ENCODE data around the gene TTI1.
"Not testable (repeated sequence)": the region's sequence is repeated elsewhere in the genome, so short reads cannot be mapped to it uniquely, and the experiment has no call there.

TTI1 gene

DNA sequence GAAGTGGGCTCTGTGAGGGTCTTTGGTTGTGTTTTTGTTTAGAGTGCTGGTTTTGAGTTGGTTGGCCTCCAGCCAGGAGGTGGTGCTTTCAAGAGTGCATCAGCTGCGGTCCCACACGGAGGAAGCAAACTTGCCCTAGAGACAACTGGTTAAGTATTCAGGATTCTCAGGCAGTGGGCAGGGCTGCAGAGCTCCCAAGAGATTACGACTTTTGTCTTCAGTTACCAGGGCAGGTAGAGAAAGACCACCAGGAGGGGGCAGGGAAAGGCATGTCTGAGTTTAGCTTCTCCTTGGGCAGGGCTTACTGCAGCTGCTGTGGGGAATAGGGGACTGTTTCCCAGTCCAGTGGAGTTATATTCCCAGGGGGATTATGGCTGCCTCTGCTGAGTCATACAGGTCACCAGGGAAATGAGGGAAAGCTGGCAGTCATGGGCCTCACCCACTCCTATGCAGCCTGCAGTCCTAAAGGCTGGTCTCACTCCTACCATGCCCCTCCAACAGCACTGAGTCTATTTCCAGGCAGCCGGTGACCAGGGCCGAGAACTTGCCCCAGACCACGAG, 64.3 kb downstream of the TTI1 start:
- H3K4me3 ChIP-seq (ENCODE audit: low read length) = no peak overlapping the region
- no peak for TF ChIP-seq ZNF274 (IDR thresholded peaks at IDR 0.05; ENCODE audit: low read depth, low read length)

DNA sequence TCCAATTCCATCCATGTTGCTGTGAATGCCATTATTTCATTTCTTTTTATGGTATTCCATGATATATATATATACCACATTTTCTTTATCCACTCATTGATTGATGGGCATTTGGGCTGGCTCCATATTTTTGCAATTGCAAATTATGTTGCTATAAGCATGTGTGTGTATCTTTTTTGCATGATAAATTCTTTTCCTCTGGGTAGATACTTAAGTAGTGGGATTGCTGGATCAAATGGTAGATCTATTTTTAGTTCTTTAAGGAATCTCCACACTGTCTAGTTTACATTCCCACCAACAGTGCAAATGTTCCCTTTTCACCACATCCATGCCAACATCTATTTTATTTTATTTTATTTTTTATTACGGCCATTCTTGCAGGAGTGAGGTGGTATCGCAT, 69.8 kb downstream of the TTI1 start:
- H3K4me3 ChIP-seq (ENCODE audit: low read length) = not testable (repeated sequence)

DNA sequence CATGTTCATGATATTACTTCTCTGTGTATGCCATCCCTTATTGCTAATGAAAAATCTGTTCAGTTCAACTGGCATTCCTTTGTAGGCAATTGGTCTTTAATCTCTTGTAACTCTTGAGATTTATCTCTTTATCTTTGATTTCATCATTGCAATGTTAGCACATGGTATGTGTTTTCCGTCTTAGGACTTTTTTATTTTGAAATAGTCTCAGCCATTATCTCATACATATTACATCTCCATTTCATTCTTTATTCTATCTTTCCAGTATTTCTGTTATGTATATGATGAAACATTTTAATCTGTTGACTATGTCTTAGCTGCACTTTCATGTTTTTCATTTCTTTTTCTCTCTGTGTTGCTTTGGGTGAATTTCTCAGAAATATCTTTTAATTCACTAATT, 72.2 kb downstream of the TTI1 start:
- no peak for TF ChIP-seq ZNF274 (IDR thresholded peaks at IDR 0.05; ENCODE audit: low read depth, low read length)
- no peak overlapping the region for H3K4me3 ChIP-seq (ENCODE audit: low read length)

DNA sequence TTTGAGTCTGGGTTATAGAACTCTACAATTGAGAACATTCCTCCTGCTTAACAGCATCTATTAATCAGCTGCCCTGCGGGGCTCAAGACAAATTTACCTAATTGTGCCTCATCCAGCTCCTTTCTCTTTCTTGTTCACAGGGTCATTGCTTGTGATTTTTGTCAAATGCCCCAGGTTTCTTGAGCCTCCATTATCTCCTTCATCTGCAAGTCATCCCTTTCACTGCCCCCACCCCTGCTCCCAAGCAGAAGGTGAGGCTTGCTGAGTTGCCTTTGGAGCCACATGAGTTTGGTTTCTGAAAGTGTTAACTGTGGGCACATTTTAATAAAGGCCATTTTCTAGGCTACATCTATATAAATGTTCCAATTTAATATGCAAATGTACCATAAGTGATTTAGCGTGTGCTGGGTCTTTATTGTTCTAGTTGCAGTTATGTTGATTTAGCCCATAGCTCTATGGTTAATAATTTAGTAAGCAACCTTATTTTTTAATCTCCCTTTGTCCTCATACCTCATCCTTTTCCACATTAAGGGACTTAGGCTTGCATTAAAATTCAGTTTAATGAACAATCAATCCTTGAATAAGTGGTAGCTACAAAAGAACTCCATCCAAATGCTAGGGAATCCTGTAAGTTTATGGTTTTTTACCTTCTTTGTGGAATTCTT, 74.3 kb downstream of the TTI1 start:
- TF ChIP-seq ZNF274 (IDR thresholded peaks at IDR 0.05; ENCODE audit: low read depth, low read length) = no peak
- no peak overlapping the region for H3K4me3 ChIP-seq (ENCODE audit: low read length)

DNA sequence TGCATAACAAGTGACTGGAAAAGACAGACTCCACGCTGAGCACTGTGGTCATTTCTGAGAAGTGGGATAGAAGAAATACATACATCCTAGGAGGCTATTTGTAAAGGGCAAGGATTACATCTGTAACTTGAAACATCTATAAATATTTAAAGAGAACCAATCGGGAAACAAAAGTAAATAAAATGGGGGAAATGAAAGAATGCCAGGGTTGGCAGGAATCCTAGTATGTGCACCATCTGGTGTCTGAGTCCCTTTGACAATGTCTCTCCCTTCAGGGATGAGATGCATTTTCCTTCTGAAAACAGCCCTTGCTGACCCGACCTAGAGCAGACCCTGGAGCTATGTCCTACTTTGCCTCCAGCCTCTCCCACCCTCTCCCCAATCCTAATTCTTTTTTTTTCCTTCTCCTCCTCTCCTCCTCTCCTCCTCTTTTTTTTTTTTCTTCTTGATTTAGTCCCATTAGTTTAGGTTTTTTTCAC, 77.1 kb downstream of the TTI1 start:
- TF ChIP-seq ZNF274 (IDR thresholded peaks at IDR 0.05; ENCODE audit: low read depth, low read length) = no peak
- H3K4me3 ChIP-seq (ENCODE audit: low read length) = no peak overlapping the region

DNA sequence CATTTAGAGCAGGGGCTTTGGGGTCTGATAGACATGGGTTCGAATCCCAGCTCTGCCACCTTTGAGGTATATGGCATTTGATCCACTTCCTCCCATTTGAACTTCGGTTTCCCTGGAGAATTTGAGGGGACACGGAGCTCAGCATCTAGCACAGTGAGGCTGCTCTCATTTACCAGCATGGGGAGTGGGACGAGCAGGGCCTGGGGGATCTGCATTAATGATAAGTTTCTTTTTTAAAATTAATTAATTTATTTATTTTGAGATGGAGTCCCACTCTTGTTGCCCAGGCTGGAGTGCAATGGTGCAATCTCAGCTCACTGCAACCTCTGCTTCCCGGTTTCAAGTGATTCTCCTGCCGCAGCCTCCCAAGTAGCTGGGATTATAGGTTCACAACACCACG, 77.7 kb downstream of the TTI1 start:
- no peak overlapping the region for H3K4me3 ChIP-seq (ENCODE audit: low read length)
- TF ChIP-seq ZNF274 (IDR thresholded peaks at IDR 0.05; ENCODE audit: low read depth, low read length) = no peak

GRCh38 chr20:37954626-37955025, 78.6 kb downstream of the TTI1 start:
- H3K4me3 ChIP-seq (ENCODE audit: low read length) = no peak overlapping the region
- TF ChIP-seq ZNF274 (IDR thresholded peaks at IDR 0.05; ENCODE audit: low read depth, low read length) = no peak

GRCh38 chr20:37954190-37954589, 79.1 kb downstream of the TTI1 start:
- H3K4me3 ChIP-seq (ENCODE audit: low read length) = no peak overlapping the region
- TF ChIP-seq ZNF274 (IDR thresholded peaks at IDR 0.05; ENCODE audit: low read depth, low read length) = no peak

GRCh38 chr20:37948956-37949355, 84.3 kb downstream of the TTI1 start:
- TF ChIP-seq ZNF274 (IDR thresholded peaks at IDR 0.05; ENCODE audit: low read depth, low read length) = no peak
- no peak overlapping the region for H3K4me3 ChIP-seq (ENCODE audit: low read length)

- no peak overlapping the region for H3K4me3 ChIP-seq (ENCODE audit: low read length)
- TF ChIP-seq ZNF274 (IDR thresholded peaks at IDR 0.05; ENCODE audit: low read depth, low read length) = no peak
Measured at GRCh38 chr20:37947943-37948342, 85.3 kb downstream of the TTI1 start.

GRCh38 chr20:37946946-37947345, 86.3 kb downstream of the TTI1 start:
- TF ChIP-seq ZNF274 (IDR thresholded peaks at IDR 0.05; ENCODE audit: low read depth, low read length) = no peak
- H3K4me3 ChIP-seq (ENCODE audit: low read length) = no peak overlapping the region

DNA sequence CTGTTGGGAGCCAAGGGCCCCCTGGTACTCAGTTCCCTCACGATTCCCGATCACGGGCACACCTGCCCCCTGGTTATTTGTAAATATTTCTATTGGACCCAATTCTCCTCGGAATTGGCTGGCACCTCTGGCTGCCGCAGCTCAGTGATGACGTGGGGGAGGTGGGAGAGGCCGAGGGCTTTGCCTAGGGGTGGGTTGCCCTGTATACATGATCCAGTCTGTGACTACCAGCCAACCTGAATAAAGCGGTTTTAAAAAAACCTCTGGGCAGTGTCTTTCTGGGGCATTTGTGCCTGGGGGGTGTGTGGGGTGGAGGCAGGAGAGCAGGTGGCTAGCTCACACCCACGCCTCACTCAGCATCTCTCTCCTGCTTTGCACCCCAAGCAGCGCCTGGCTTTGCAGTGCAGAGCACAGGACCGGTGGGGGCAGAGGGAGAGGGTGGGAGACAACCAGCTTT, 88.1 kb downstream of the TTI1 start:
- no peak for TF ChIP-seq ZNF274 (IDR thresholded peaks at IDR 0.05; ENCODE audit: low read depth, low read length)
- H3K4me3 ChIP-seq (ENCODE audit: low read length) = no peak overlapping the region

- TF ChIP-seq ZNF274 (IDR thresholded peaks at IDR 0.05; ENCODE audit: low read depth, low read length) = no peak
- no peak overlapping the region for H3K4me3 ChIP-seq (ENCODE audit: low read length)
Measured at GRCh38 chr20:37944456-37944981, 88.7 kb downstream of the TTI1 start.

DNA sequence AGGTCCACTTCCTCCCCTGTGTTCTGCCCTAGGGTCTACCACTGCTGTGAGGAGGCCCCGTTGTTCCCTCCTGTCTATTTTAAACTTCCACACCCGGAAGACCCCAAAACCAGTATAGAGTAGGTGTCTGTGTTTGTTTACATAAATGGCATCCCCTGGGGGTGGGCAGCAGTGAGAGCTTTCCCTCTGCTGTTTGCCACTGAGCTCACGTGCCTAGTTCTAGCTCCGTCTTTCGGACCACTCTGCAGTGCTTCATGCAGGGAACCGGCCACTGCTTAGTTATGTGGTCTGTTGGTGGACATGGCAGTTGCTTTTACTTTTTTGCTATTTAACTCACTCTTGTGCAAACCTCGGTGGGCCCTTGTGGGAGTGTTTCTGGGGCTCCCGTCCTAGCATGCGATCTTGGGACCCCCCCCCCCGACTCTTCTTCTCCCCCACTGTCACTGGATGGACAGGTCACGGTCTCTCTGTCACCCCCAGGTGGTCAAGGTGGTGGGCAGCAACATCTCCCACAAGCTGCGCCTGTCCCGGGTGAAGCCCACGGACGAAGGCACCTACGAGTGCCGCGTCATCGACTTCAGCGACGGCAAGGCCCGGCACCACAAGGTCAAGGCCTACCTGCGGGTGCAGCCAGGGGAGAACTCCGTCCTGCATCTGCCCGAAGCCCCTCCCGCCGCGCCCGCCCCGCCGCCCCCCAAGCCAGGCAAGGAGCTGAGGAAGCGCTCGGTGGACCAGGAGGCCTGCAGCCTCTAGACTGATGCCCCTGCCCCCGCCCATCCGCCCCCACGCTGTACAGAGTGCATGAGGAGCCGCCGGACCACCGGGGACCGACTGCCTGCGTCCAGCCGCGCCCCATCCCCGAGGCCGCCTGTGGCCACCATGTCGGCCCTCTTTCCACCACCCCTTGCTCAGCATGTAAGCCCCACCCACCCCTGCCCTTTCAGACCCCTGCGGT, 89.5 kb downstream of the TTI1 start:
- TF ChIP-seq ZNF274 (IDR thresholded peaks at IDR 0.05; ENCODE audit: low read depth, low read length) = no peak
- no peak overlapping the region for H3K4me3 ChIP-seq (ENCODE audit: low read length)
